Right ventricle myocardium superior (tissue), 1 donor: ENCODE results near the gene PIGK. TPM values are rescaled to one million over a fixed set of nuclear protein-coding genes. Genes with fewer than 3 reads are reported as not detected.

ENCODE experiments used
- ATAC-seq: fragments of 200-7000 bp; cut with Tn5 transposase; one replicate; pipeline ENCODE4 v1.9.1; 2020; ENCODE audit warnings: mild to moderate bottlenecking; ENCODE audit not compliant: poor library complexity
- DNase-seq: peaks from one replicate; pipeline ENCODE4 v3.0.0-alpha.2; 2020
- intact Hi-C: fragments of 100-400 bp; cut with DNase I; formaldehyde crosslinking; loops from one replicate; pipeline ENCODE4 v1.11.2; 2022
- microRNA-seq: library from miRNA; unstranded; fragments of <30 nt; microRNA quantifications from one replicate; pipeline ENCODE4 v1.2.0, GENCODE V29; 2020
- total RNA-seq: library from RNA; stranded (reverse); fragmentation: NEBNext Ultra II Directional; extraction: Animal tissue kit (Norgen Biotek cat#: 25700); gene quantifications from one replicate; pipeline ENCODE4 v1.2.1, GENCODE V29; 2021
- donor health status: DM: no; HTN: yes; CAD: no; lungs with severe emphysema.

The PIGK gene
- total RNA-seq, 1 donor from 2014 or later: 28.0 TPM

GRCh38 chr1:77056525-77056924 lies 162.7 kb downstream of the PIGK start:
- ATAC-seq (no peak), DNase-seq (no peak)
- intact Hi-C loops: no loop called here

- intact Hi-C loops: no loop called here
- ATAC-seq: no peak
- no peak for DNase-seq
Observed at GRCh38 chr1:77051425-77051824, 167.8 kb downstream of the PIGK start.

GRCh38 chr1:77048615-77049005 lies 170.6 kb downstream of the PIGK start:
- no peak for DNase-seq
- ATAC-seq: no peak
- intact Hi-C loops: no loop called here

GRCh38 chr1:77047978-77048614 lies 171.1 kb downstream of the PIGK start:
- intact Hi-C loops: no loop called here
- ATAC-seq: no peak
- DNase-seq: no peak

GRCh38 chr1:77047575-77047974 lies 171.7 kb downstream of the PIGK start:
- intact Hi-C loops: no loop called here
- ATAC-seq (no peak), DNase-seq (no peak)

GRCh38 chr1:77044133-77044849 lies 174.9 kb downstream of the PIGK start:
- DNase-seq (no peak), ATAC-seq (no peak)
- intact Hi-C loops: no loop called here

GRCh38 chr1:77040826-77041225 lies 178.4 kb downstream of the PIGK start:
- no peak for DNase-seq
- ATAC-seq: no peak
- intact Hi-C loops: no loop called here

- intact Hi-C loops: no loop called here
- no peak for DNase-seq
- ATAC-seq: no peak
Observed at GRCh38 chr1:77039739-77040138, 179.5 kb downstream of the PIGK start.

GRCh38 chr1:77039111-77039510 lies 180.1 kb downstream of the PIGK start:
- intact Hi-C loops: no loop called here
- no peak for ATAC-seq
- DNase-seq: no peak

Small RNA genes within 50 kb of the gene (microRNA-seq; reads per million reads assigned to microRNA genes)
- gene MIR7156: not detected

Other genes with a start within 250 kb of the PIGK start
- gene AK5, start 62.6 kb upstream of the PIGK start, total RNA-seq: 0.38 TPM